Measurements from ENCODE around the gene HOXC4. TPM values are rescaled to one million over a fixed set of nuclear protein-coding genes. Genes with fewer than 3 reads are reported as not detected.

Gene HOXC4
- total RNA-seq, 1 experiment from 2014 or later, result 4.1 TPM

DNA sequence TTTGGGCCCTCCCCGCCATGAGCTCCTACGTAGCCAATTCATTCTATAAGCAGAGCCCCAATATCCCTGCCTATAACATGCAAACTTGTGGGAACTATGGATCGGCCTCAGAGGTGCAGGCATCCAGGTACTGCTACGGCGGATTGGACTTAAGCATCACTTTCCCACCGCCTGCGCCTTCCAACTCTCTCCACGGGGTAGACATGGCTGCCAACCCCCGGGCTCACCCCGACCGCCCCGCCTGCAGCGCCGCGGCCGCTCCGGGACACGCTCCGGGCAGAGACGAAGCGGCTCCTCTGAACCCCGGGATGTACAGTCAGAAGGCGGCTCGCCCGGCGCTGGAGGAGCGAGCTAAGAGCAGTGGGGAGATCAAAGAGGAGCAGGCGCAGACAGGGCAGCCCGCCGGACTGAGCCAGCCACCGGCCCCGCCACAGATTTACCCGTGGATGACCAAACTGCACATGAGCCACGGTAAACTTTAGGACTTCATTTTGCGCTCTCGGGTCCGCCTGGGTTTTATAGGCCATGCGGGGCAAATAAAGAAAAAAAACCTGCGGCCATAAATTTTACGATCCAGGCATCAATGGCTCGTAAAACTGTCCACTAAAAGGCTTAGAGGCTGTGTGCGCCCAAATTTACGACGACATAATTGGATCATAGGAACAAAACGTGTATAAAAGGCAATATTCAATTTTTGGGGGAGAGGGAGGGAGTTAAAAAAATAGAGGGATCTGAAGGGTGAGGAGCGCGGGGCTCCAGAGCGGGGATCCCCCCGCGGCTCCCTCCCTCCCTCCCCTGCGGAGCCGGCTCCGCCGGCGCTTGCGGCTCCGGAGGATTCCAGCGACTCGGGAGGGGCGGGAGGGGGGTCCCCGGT, 20.3 kb upstream of the HOXC4 start:
- Histone ChIP-seq H3K4me1 (peaks cover 9% of the 10 kb centered on the region), H3K4me3 (ENCODE audit: low read depth, low read length) (peak overlapping the region; percentile 52), H3K9me3 (no peaks in the 10 kb centered on the region), H3K36me3 (ENCODE audit: control insufficient read depth, insufficient read depth, low read length) (no peaks in the 10 kb centered on the region; the same call in 1 of the 2 replicates), H3K27me3 (replicated peaks; ENCODE audit: control insufficient read depth, insufficient read depth, low read length) (no peaks in the 10 kb centered on the region)
- H3K4me3 Mint-ChIP-seq (ENCODE audit: unreplicated experiment), result peak overlapping the region; percentile 89
- no peaks in the 10 kb centered on the region for H3K9me3 Mint-ChIP-seq (ENCODE audit: unreplicated experiment)
- POLR2A ChIA-PET, result interaction anchor here (0.5 to 1.8 kb wide), 10 partner anchors 16 to 292 kb away, joined by 3 to 19 read pairs (median 4); partner anchors contain the start of genes COPZ1 and SMUG1
- TF ChIP-seq, protein P1, sequence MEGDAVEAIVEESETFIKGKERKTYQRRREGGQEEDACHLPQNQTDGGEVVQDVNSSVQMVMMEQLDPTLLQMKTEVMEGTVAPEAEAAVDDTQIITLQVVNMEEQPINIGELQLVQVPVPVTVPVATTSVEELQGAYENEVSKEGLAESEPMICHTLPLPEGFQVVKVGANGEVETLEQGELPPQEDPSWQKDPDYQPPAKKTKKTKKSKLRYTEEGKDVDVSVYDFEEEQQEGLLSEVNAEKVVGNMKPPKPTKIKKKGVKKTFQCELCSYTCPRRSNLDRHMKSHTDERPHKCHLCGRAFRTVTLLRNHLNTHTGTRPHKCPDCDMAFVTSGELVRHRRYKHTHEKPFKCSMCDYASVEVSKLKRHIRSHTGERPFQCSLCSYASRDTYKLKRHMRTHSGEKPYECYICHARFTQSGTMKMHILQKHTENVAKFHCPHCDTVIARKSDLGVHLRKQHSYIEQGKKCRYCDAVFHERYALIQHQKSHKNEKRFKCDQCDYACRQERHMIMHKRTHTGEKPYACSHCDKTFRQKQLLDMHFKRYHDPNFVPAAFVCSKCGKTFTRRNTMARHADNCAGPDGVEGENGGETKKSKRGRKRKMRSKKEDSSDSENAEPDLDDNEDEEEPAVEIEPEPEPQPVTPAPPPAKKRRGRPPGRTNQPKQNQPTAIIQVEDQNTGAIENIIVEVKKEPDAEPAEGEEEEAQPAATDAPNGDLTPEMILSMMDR (IDR thresholded peaks at IDR 0.05; ENCODE audit: insufficient read depth in 1 of 2, low read depth in 1 of 2, low read length in 1 of 2, severe bottlenecking in 1 of 2, unreplicated experiment in 1 of 2), result no peak
- H3K27ac Mint-ChIP-seq (ENCODE audit: unreplicated experiment), result peak overlapping the region; percentile 90
- CTCF ChIA-PET, result interaction anchor here (0.5 to 3.8 kb wide), 23 partner anchors 9 to 292 kb away, joined by 3 to 67 read pairs (median 6); partner anchors contain the start of genes COPZ1, HOXC10, HOXC4 and HOXC8
- TSS peak; percentile 24 for BruUV-seq (replicated peaks)
- intact Hi-C loops (cut with micrococcal nuclease; ENCODE audit: unreplicated experiment), result no loop called here
- DNase-seq, result peak; percentile 74 to 83
- H3K27me3 Mint-ChIP-seq (ENCODE audit: insufficient read depth, unreplicated experiment), result no peaks in the 10 kb centered on the region
- H3K4me1 Mint-ChIP-seq (ENCODE audit: low read depth, unreplicated experiment), result peaks cover 6% of the 10 kb centered on the region
- peaks cover 12% of the 10 kb centered on the region for H3K36me3 Mint-ChIP-seq (ENCODE audit: insufficient read depth, unreplicated experiment)

GRCh38 chr12:54033980-54034784, 19.5 kb upstream of the HOXC4 start:
- peak overlapping the region; percentile 90 for H3K27ac Mint-ChIP-seq (ENCODE audit: unreplicated experiment)
- peak overlapping the region; percentile 52 for H3K4me3 ChIP-seq (ENCODE audit: low read depth, low read length)
- intact Hi-C loops (cut with micrococcal nuclease; ENCODE audit: unreplicated experiment), result no loop called here
- H3K36me3 Mint-ChIP-seq (ENCODE audit: insufficient read depth, unreplicated experiment), result peaks cover 6% of the 10 kb centered on the region
- H3K27me3 Mint-ChIP-seq (ENCODE audit: insufficient read depth, unreplicated experiment), result no peaks in the 10 kb centered on the region
- peak overlapping the region; percentile 89 for H3K4me3 Mint-ChIP-seq (ENCODE audit: unreplicated experiment)
- BruUV-seq (replicated peaks), result TSS peak; percentile 21
- no peaks in the 10 kb centered on the region for H3K9me3 ChIP-seq
- TF ChIP-seq, protein P1 (IDR thresholded peaks at IDR 0.05; ENCODE audit: insufficient read depth in 1 of 2, low read depth in 1 of 2, low read length in 1 of 2, severe bottlenecking in 1 of 2, unreplicated experiment in 1 of 2), result no peak
- H3K4me1 Mint-ChIP-seq (ENCODE audit: low read depth, unreplicated experiment), result peaks cover 6% of the 10 kb centered on the region
- H3K27me3 ChIP-seq (replicated peaks; ENCODE audit: control insufficient read depth, insufficient read depth, low read length), result no peaks in the 10 kb centered on the region
- peaks cover 9% of the 10 kb centered on the region for H3K4me1 ChIP-seq
- POLR2A ChIA-PET, result interaction anchor here (0.8 kb wide), 1 partner anchor 102 kb away, joined by 3 read pairs; no protein-coding TSS in a partner anchor
- H3K36me3 ChIP-seq (ENCODE audit: control insufficient read depth, insufficient read depth, low read length), result no peaks in the 10 kb centered on the region; the same call in 1 of the 2 replicates
- H3K9me3 Mint-ChIP-seq (ENCODE audit: unreplicated experiment), result no peaks in the 10 kb centered on the region
- CTCF ChIA-PET, result interaction anchor here (2.3 to 3.8 kb wide), 2 partner anchors 101 to 102 kb away, joined by 11 to 50 read pairs; no protein-coding TSS in a partner anchor
- peak; percentile 39 to 50 for DNase-seq
